Ishikawa (cell line): Measurements from ENCODE around the gene CORO2B.

Experiments
- CEBPB ChIP-seq: IDR thresholded peaks from 2 replicates; pipeline ENCODE4 v1.6.1; 2012
- CREB1 ChIP-seq: IDR thresholded peaks from 2 replicates; pipeline ENCODE4 v1.6.1; 2012; ENCODE audit warnings: low read depth
- EGR1 ChIP-seq: IDR thresholded peaks from 2 replicates; pipeline ENCODE4 v1.6.1; 2012
- EP300 ChIP-seq: IDR thresholded peaks from 2 replicates; pipeline ENCODE4 v1.6.1; 2012; ENCODE audit warnings: borderline replicate concordance
- FOXM1 ChIP-seq: IDR thresholded peaks from 2 replicates; pipeline ENCODE4 v1.6.1; 2012; ENCODE audit warnings: low read depth, borderline replicate concordance
- NFIC ChIP-seq: IDR thresholded peaks from 2 replicates; pipeline ENCODE4 v1.6.1; 2012
- RAD21 ChIP-seq: IDR thresholded peaks from 2 replicates; pipeline ENCODE4 v1.6.1; 2012; ENCODE audit warnings: low read depth
- TAF1 ChIP-seq: IDR thresholded peaks from 2 replicates; pipeline ENCODE4 v1.6.1; 2012; ENCODE audit warnings: low read depth, mild to moderate bottlenecking
- TCF12 ChIP-seq: IDR thresholded peaks from 2 replicates; pipeline ENCODE4 v1.6.1; 2012; ENCODE audit warnings: low read depth
- TEAD4 ChIP-seq: IDR thresholded peaks from 2 replicates; pipeline ENCODE4 v1.6.1; 2012
- YY1 ChIP-seq: IDR thresholded peaks from 2 replicates; pipeline ENCODE4 v1.6.1; 2012; ENCODE audit warnings: low read depth
- ZBTB7A ChIP-seq: IDR thresholded peaks from 2 replicates; pipeline ENCODE4 v1.6.1; 2012; ENCODE audit warnings: low read depth
- TF ChIP-seq, protein P1 (sequence below): IDR thresholded peaks from 2 replicates; pipeline ENCODE4 v1.6.1; 2012
- TF ChIP-seq, protein P2 (sequence below): IDR thresholded peaks from 2 replicates; pipeline ENCODE4 v1.6.1; 2012
- TF ChIP-seq, protein P3 (sequence below): IDR thresholded peaks from 2 replicates; pipeline ENCODE4 v1.6.1; 2012; ENCODE audit warnings: low read depth, mild to moderate bottlenecking

The CORO2B gene

DNA sequence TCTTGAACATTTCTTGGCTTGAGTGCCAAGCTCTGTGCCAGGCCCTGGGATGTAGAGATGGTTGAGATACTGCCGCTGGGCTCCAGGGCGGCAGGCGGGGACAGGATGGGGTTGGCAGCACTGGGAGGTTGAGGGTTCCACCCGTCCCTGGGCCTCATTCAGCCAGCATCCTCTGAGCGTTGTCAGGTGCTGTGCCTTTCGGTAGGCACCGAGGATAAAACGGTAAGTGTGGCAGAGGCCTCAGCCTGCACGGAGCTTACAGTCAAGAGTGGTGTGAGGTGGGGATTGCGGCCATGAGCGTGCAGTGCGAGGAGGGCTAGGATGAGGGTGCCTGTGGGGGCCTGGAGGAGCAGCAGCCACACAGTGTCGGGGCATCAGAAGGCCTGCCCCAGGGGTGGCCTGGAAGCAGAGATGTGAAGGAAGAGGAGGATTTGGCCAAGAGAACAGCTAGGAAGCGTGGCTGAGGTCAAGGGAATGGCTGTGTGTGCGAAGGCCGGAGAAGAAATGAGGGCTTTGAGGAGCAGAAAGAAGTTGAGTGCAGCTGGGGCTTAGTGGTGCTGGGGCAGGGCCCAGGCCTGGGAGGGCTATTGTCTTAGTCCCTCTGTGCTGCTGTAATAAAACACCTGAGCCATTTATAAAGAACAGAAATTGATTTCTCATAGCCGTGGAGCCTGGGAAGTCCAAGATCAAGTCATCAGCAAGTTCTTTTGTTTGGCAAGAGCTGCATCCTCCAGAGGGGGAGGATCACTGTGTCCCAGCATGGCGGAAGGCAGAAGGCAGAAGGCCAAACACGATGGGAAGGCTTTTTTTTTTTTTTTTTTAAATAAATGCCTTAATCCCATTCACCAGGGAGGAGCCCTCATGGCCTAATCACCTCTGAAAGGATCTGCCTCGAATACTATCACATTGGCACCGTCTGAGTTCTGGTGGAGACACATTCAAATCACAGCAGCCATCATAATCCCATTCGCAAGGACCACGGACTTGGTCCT lies 22.7 kb downstream of the CORO2B start:
- TF ChIP-seq CEBPB: no peak
- TF ChIP-seq TCF12: no peak
- TF ChIP-seq EGR1: no peak
- no peak for TF ChIP-seq TAF1
- TF ChIP-seq RAD21: no peak

DNA sequence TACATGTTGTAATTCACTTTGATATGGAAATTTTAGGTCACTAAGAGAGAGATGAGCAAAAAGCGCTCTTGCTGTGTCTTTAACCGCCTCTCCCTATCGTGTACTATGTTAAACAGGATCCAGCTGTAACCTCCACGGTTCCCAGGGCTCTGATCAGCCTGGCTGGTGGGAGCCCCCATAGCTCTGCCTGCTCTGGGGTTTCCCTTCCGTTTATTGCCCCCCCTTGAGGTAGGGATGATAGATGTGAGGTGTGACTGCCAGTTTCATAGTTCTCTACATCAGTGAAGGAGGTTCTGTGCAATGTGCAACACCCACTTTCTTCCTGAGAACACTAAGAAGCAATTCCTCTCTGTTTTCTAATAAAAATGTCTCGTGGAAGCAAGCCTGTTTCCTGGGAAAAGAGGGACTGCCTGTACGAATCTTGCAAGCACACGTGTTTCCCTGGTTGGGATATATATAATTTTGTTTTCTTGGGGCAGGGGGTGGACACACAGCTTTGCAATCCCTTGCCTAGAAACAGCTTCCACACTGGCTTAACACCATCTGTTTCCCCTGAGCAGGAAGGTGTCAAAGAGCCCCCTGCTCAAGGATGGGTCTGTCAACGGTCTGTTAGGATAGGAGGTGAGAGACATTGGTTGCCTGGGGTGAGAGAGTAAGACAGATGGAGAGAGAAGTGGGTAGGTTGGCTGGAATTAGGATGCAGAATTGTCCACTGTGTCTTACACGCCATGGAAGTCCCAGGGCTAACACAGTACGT lies 23.8 kb downstream of the CORO2B start:
- TF ChIP-seq, protein P1, sequence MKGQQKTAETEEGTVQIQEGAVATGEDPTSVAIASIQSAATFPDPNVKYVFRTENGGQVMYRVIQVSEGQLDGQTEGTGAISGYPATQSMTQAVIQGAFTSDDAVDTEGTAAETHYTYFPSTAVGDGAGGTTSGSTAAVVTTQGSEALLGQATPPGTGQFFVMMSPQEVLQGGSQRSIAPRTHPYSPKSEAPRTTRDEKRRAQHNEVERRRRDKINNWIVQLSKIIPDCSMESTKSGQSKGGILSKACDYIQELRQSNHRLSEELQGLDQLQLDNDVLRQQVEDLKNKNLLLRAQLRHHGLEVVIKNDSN: no peak
- no peak for TF ChIP-seq NFIC
- TF ChIP-seq YY1: no peak
- TF ChIP-seq RAD21: no peak
- TF ChIP-seq CEBPB: no peak

DNA sequence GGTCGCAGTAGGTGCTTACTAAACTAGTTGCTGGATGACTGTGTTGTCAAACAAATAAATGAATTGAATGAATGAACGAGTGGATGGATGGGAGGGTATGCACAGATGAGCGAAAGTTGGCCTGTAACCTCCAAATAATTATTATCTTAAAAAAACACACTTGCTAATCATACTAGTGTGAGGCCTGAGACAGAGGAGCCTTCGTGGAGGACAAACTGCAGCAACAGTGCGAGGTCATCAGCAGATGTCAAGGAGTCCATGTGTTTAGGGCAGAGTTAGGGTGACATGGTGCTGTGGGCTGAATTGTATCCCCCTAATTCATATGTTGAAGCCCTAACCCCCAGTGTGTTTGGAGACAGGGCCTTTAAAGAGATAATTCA lies 24.4 kb downstream of the CORO2B start:
- TF ChIP-seq ZBTB7A (no peak), TEAD4 (no peak), FOXM1 (no peak), RAD21 (no peak), EP300 (no peak), NFIC (no peak), TAF1 (no peak), TCF12 (no peak), CREB1 (no peak), CEBPB (no peak), EGR1 (no peak)
- TF ChIP-seq, protein P2, sequence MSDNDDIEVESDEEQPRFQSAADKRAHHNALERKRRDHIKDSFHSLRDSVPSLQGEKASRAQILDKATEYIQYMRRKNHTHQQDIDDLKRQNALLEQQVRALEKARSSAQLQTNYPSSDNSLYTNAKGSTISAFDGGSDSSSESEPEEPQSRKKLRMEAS: no peak
- TF ChIP-seq, protein P1: no peak

DNA sequence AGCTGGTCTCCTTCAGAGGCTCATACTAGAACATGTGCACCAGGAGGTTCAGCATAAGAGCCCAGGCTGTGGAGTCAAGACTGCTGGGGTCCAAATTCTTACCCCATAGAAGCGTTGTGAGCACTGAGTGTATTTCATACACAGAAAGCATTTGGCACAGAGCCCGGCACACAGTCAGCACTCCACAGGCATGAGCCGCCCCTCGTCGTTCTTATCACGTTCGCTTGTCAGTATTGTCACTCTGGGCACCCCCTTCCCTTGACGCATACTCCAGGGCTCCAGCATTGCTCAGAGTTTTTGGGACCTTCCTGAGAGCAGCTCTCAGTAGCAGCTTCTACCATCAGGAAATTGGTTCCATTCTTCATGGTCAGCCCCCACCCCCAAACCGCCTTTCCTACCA lies 25.2 kb downstream of the CORO2B start:
- TF ChIP-seq, protein P3, sequence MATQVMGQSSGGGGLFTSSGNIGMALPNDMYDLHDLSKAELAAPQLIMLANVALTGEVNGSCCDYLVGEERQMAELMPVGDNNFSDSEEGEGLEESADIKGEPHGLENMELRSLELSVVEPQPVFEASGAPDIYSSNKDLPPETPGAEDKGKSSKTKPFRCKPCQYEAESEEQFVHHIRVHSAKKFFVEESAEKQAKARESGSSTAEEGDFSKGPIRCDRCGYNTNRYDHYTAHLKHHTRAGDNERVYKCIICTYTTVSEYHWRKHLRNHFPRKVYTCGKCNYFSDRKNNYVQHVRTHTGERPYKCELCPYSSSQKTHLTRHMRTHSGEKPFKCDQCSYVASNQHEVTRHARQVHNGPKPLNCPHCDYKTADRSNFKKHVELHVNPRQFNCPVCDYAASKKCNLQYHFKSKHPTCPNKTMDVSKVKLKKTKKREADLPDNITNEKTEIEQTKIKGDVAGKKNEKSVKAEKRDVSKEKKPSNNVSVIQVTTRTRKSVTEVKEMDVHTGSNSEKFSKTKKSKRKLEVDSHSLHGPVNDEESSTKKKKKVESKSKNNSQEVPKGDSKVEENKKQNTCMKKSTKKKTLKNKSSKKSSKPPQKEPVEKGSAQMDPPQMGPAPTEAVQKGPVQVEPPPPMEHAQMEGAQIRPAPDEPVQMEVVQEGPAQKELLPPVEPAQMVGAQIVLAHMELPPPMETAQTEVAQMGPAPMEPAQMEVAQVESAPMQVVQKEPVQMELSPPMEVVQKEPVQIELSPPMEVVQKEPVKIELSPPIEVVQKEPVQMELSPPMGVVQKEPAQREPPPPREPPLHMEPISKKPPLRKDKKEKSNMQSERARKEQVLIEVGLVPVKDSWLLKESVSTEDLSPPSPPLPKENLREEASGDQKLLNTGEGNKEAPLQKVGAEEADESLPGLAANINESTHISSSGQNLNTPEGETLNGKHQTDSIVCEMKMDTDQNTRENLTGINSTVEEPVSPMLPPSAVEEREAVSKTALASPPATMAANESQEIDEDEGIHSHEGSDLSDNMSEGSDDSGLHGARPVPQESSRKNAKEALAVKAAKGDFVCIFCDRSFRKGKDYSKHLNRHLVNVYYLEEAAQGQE: no peak
- TF ChIP-seq YY1: no peak

DNA sequence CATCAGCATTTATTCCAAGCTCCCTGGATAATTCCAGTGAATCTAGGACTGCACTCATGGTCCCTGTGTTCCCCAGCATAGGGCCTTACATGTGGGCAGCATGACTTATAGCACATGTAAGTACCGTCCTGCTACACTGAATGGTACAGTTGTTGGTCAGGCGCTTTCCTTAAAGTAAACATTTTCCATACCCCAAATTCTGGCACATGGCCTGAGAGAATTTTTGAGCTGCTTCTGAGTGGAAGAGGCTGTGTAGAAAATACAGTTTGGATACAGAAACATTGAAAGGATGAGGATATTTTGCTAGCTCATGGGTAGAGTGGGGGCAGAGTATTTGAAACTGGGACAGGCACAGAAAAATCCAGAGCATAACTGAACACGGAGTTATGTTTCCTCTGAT lies 27.6 kb downstream of the CORO2B start:
- no peak for TF ChIP-seq FOXM1
- no peak for TF ChIP-seq YY1
- no peak for TF ChIP-seq CREB1
- no peak for TF ChIP-seq EP300
- TF ChIP-seq CEBPB: no peak
- TF ChIP-seq TCF12: no peak
- TF ChIP-seq ZBTB7A: no peak
- TF ChIP-seq, protein P1: no peak
- TF ChIP-seq, protein P2: no peak
- TF ChIP-seq, protein P3: no peak
- no peak for TF ChIP-seq TAF1
